Stomach smooth muscle (tissue), 2 donors: ENCODE measurements around the gene ADIPOR2.

ENCODE experiments used
- H3K27ac ChIP-seq: one replicate; pipeline ENCODE4 v1.7.0; 2013; ENCODE audit warnings: mild to moderate bottlenecking, low read length, inconsistent platforms
- H3K27me3 ChIP-seq, 2 donors: one replicate each; pipeline ENCODE4 v1.7.0; 2013; ENCODE audit warnings: low read length in 2 of 2; ENCODE audit not compliant: insufficient read depth in 2 of 2, control insufficient read depth in 1 of 2
- H3K36me3 ChIP-seq, 2 donors: one replicate each; pipeline ENCODE4 v1.7.0; 2013; ENCODE audit warnings: low read length in 2 of 2; ENCODE audit not compliant: control insufficient read depth in 2 of 2, insufficient read depth in 2 of 2
- H3K4me1 ChIP-seq: one replicate; pipeline ENCODE4 v1.7.0; 2013; ENCODE audit warnings: low read length; ENCODE audit not compliant: control insufficient read depth, insufficient read depth
- H3K4me3 ChIP-seq, 2 donors: one replicate each; pipeline ENCODE4 v1.7.0; 2013; ENCODE audit warnings: low read length in 2 of 2
- H3K9ac ChIP-seq, 2 donors: one replicate each; pipeline ENCODE4 v1.7.0; 2013; ENCODE audit warnings: low read length in 2 of 2, mild to moderate bottlenecking in 1 of 2
- H3K9me3 ChIP-seq, 2 donors: one replicate each; pipeline ENCODE4 v1.7.0; 2013; ENCODE audit warnings: low read length in 2 of 2; ENCODE audit not compliant: control insufficient read depth in 2 of 2
- donor health status: healthy.
- donor health status: Pancreatic carcinoma.

Gene ADIPOR2

DNA sequence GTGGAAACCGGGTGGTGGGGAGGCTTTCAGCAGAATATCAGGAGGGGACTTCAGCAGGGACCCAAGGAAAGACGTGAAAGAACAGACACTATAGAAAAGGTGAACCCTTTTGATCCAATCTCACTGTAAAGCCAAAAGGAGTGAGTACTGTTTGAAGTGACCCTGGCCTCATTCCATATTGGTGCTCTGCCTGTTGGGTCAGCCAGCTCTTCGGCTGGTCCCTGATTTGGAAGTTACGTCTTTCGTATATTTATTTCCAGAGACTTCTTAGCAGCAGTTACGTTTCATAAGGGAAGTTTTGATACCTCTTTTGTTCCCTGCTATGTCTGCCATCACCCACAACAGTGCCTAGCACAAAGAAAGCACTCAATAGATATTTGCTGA is 39.9 kb upstream of the ADIPOR2 start:
- Histone ChIP-seq H3K4me1 (peaks cover 25% of the 10 kb centered on the region), H3K9ac (peak overlapping the region; percentile 24 to 64), H3K9me3 (no peaks in the 10 kb centered on the region), H3K27me3 (no peaks in the 10 kb centered on the region), H3K27ac (peak overlapping the region; percentile 87), H3K36me3 (peaks cover 0 to 2% of the 10 kb centered on the region in 2 donors), H3K4me3 (peak overlapping the region in 1 of 2 donors; percentile 15)

GRCh38 chr12:1651946-1652345 is 38.9 kb upstream of the ADIPOR2 start:
- Histone ChIP-seq H3K27ac (peak overlapping the region; percentile 87), H3K4me3 (no peak overlapping the region), H3K9me3 (no peaks in the 10 kb centered on the region), H3K9ac (no peak overlapping the region), H3K4me1 (peaks cover 28% of the 10 kb centered on the region), H3K27me3 (no peaks in the 10 kb centered on the region), H3K36me3 (no peaks in the 10 kb centered on the region)

DNA sequence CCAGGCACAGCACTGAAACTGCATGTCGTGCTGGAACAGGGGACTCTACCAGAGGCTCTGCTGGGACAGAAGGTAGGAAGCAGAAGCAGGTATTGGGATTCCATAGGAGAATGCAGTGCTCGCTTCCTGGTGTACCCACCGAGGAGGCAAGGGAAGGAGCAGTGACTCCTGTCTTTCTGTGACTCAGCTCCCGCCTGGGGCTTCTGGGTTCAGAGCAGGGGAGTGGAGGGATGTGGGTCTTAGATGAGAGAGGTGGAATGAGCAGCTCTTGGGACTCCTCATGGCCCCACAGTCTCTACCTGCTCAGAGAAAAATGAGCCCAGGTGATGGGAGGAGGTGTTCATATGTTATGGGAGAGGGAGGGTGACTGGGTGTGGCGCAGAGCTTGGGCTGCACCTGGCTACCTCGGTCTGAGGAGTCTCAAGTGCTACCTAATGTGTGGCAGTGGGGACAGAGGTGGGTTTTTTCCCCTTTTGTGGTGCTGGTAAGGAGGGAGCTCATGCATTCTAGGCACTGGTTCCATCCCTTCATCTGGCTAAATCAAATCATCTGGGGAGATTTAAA is 35.6 kb upstream of the ADIPOR2 start:
- Histone ChIP-seq H3K27me3 (no peaks in the 10 kb centered on the region), H3K4me3 (no peak overlapping the region), H3K9me3 (no peaks in the 10 kb centered on the region), H3K9ac (no peak overlapping the region), H3K4me1 (peaks cover 21% of the 10 kb centered on the region), H3K36me3 (no peaks in the 10 kb centered on the region), H3K27ac (no peak overlapping the region)

DNA sequence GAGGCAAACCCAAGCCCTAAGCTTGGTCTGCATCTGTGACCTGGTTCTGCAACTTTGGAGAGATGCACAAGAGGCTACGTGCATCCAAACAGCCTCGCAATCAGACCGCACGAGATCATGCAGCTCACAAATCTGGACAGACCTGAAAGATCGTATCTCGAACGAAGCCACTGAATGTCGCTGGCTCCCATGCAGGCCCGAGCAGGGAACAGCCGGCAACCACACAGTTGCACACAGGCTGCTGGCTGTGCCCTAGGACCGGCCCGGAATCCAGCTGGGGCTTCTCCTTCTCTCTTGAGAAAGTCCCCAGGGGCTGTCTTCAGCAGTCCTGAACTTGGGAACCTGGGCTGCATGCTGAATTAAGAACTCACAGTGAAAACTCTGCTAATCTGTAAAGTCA is 34.0 kb upstream of the ADIPOR2 start:
- Histone ChIP-seq H3K4me3 (no peak overlapping the region), H3K9me3 (no peaks in the 10 kb centered on the region), H3K36me3 (no peaks in the 10 kb centered on the region), H3K27me3 (no peaks in the 10 kb centered on the region), H3K4me1 (peaks cover 8% of the 10 kb centered on the region), H3K9ac (no peak overlapping the region), H3K27ac (no peak overlapping the region)

DNA sequence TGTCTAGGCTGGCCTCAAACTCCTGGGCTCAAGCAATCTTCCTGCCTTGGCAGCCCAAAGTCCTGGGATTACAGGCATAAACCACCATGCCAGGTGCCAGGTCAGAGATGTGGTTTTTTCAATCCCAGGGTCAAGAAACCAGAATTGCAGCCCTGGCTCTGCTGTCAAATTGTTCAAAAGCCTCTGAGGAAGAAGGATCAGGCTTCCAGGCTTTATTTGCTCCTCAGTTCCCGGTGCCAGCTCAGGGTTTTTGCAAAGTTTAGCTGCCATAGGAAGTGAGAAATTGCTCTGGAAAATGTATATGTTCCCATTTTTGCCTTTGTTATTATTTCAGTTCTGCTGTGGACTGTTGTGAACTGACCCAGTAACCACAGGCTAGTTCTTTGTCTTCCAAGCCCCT is 33.2 kb upstream of the ADIPOR2 start:
- Histone ChIP-seq H3K4me3 (no peak overlapping the region), H3K9me3 (no peaks in the 10 kb centered on the region), H3K4me1 (peaks cover 8% of the 10 kb centered on the region), H3K27ac (no peak overlapping the region), H3K9ac (no peak overlapping the region), H3K27me3 (no peaks in the 10 kb centered on the region), H3K36me3 (no peaks in the 10 kb centered on the region)

DNA sequence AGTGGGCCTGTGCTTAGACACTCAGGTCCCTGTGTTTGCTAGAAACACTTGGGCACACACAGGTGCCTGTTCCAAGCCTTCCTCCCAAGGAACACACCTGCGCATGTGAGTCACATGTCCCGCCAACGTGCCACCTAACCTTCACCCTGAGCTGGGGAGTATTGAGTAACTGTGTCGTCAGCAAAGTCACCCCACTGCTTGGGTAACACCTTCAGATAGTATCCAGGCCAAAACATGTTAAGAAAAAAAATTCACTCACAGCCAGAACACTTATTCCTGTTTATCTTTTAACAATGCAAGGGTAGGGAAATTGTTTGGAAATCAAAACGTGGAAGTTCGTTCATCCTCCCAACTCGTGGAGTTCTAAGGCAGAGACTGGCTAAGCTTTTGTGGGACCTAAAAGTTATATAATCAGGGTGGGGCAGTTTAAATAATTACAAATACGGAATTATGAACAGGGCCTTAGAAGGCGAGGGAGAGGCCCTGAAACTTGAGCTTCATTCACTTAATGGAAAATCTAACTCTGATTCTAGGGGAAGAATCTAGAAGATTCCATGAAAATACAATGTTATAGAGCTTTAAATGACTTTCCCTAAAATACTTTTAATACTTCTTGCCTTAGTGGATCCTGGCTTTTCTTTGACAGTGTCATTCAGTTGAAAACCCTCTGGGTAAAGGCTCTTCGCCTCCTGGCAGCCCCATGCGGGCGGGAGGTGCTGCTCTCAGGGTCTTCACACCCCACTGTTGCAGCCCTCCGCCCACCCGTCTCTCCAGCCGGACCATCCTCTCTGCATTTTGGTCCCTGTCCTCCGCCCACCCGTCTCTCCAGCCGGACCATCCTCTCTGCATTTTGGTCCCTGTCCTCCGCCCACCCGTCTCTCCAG is 30.3 kb upstream of the ADIPOR2 start:
- Histone ChIP-seq H3K4me1 (peaks cover 8% of the 10 kb centered on the region), H3K27ac (peak overlapping the region; percentile 76), H3K9me3 (no peaks in the 10 kb centered on the region), H3K4me3 (no peak overlapping the region), H3K9ac (peak overlapping the region in 1 of 2 donors; percentile 30), H3K27me3 (no peaks in the 10 kb centered on the region), H3K36me3 (no peaks in the 10 kb centered on the region)

- peak overlapping the region; percentile 46 to 71 for H3K4me3 ChIP-seq
- H3K9ac ChIP-seq = peak overlapping the region; percentile 38 to 55
- H3K27me3 ChIP-seq = no peaks in the 10 kb centered on the region
- peak overlapping the region; percentile 66 for H3K27ac ChIP-seq
- no peaks in the 10 kb centered on the region for H3K36me3 ChIP-seq
- no peaks in the 10 kb centered on the region for H3K9me3 ChIP-seq
- H3K4me1 ChIP-seq = peaks cover 6% of the 10 kb centered on the region
Observed at GRCh38 chr12:1661553-1662335, 29.1 kb upstream of the ADIPOR2 start.

DNA sequence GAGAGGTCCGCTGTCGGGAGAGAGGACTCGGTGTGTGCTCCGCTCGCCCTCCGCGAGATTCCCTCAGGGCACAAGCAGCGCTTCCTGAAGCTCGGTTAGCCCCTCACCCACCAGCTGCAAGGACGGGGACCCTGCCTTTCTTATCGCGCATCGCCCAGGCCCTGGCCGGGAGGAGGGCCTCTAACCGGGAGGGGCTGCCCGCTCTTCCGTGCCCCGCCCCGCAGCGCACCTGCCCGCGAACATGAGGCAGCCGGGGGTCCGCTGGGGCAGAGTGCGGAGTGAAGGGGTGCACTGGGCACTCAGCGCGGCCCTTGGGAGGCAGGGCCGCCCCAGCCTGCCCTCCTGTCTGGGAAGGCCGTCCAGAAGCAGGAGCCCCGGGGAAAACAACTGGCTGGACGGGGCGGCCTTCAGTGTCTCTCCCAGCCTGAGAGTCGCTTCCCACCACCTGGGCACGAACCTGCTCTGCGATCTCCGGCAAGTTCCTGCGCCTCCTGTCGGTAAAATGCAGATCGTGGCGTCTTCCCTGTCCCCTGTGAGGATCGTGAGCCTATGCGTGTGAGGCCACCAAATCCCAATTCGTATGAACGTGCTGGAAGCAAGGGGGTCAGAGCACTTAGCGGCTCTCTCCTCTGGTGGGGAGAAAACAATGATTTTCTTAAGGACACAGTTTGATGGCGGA is 28.0 kb upstream of the ADIPOR2 start:
- Histone ChIP-seq H3K27me3 (no peaks in the 10 kb centered on the region), H3K27ac (no peak overlapping the region), H3K9ac (no peak overlapping the region), H3K4me3 (peak overlapping the region in 1 of 2 donors; percentile 8), H3K9me3 (no peaks in the 10 kb centered on the region), H3K36me3 (no peaks in the 10 kb centered on the region), H3K4me1 (peaks cover 1% of the 10 kb centered on the region)

- no peaks in the 10 kb centered on the region for H3K9me3 ChIP-seq
- H3K27me3 ChIP-seq = no peaks in the 10 kb centered on the region
- no peaks in the 10 kb centered on the region for H3K4me1 ChIP-seq
- no peak overlapping the region for H3K4me3 ChIP-seq
- no peak overlapping the region for H3K27ac ChIP-seq
- no peaks in the 10 kb centered on the region for H3K36me3 ChIP-seq
- no peak overlapping the region for H3K9ac ChIP-seq
Observed at GRCh38 chr12:1663440-1664132, 27.3 kb upstream of the ADIPOR2 start.

DNA sequence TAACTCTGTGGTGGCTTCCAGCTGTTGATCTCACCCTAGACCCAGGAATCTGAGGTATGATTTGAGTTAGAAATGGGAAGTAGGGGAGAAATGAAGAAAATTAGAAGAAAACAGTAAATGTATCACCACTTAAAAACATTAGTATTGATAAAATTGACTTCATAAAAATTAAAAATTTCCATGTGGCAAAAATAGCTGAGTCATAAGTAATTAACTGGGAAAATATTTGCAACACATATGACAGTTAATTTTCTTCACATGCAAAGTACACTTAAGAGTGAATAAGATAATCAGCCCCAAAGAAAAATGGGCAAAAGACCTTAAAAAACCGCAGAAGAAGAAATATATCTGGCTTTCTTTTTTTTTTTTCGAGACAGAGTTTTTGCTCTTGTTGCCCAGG is 25.5 kb upstream of the ADIPOR2 start:
- Histone ChIP-seq H3K27me3 (no peaks in the 10 kb centered on the region), H3K4me3 (no peak overlapping the region), H3K4me1 (no peaks in the 10 kb centered on the region), H3K27ac (no peak overlapping the region), H3K36me3 (no peaks in the 10 kb centered on the region), H3K9ac (no peak overlapping the region), H3K9me3 (no peaks in the 10 kb centered on the region)
